GM19463 (cell line): ENCODE data around the gene LYL1.
"Not testable (repeated sequence)": the region's sequence is repeated elsewhere in the genome, so short reads cannot be mapped to it uniquely, and the experiment has no call there.

Experiments
- ATAC-seq: cut with Tn5 transposase; IDR thresholded peaks from one replicate; pipeline ENCODE4 v1.9.1; 2021; ENCODE audit warnings: mild to moderate bottlenecking, moderate library complexity; ENCODE audit not compliant: unreplicated experiment

The LYL1 gene

GRCh38 chr19:13102666-13103580 lies at the start of gene LYL1:
Gene LYL1, minus strand, starts transcription at chr19:13102858. Its CDS starts 1,687 bp downstream, at chr19:13101171.
- ATAC-seq, result no peak

GRCh38 chr19:13151605-13152355 lies 49.1 kb upstream of the LYL1 start:
- peak; percentile 44 for ATAC-seq

GRCh38 chr19:13150931-13151604 lies 48.4 kb upstream of the LYL1 start:
- ATAC-seq, result no peak

GRCh38 chr19:13150187-13150930 lies 47.7 kb upstream of the LYL1 start, which contains the start of the genes IER2 and STX10:
Gene IER2, plus strand, starts transcription at chr19:13150411. Its CDS starts 2,776 bp downstream, at chr19:13153187.
Gene STX10, minus strand, starts transcription at chr19:13150375. Its CDS starts 202 bp downstream, at chr19:13150173.
- ATAC-seq, result peak; percentile 34

GRCh38 chr19:13149628-13150186 lies 47.0 kb upstream of the LYL1 start:
- no peak for ATAC-seq

- ATAC-seq, result not testable (repeated sequence)
Observed at GRCh38 chr19:13149173-13149627, 46.5 kb upstream of the LYL1 start.

- no peak for ATAC-seq
Observed at GRCh38 chr19:13146763-13147563, 44.3 kb upstream of the LYL1 start.

- no peak for ATAC-seq
Observed at GRCh38 chr19:13139633-13140311, 37.1 kb upstream of the LYL1 start.

- no peak for ATAC-seq
Observed at GRCh38 chr19:13138916-13139198, 36.2 kb upstream of the LYL1 start.

- no peak for ATAC-seq
Observed at GRCh38 chr19:13138171-13138915, 35.7 kb upstream of the LYL1 start.

GRCh38 chr19:13137290-13137794 lies 34.7 kb upstream of the LYL1 start:
- ATAC-seq, result no peak

- ATAC-seq, result no peak
Observed at GRCh38 chr19:13135068-13136062, 32.7 kb upstream of the LYL1 start.

- ATAC-seq, result no peak
Observed at GRCh38 chr19:13134626-13135025, 32.0 kb upstream of the LYL1 start.

- no peak for ATAC-seq
Observed at GRCh38 chr19:13133241-13133870, 30.7 kb upstream of the LYL1 start.

GRCh38 chr19:13132471-13133180 lies 30.0 kb upstream of the LYL1 start:
- no peak for ATAC-seq
